ENCODE data around the gene GSTK1.
A peak's percentile ranks its signal among the peaks of the same experiment; 100 is the strongest.
"Not testable (repeated sequence)": the region's sequence is repeated elsewhere in the genome, so short reads cannot be mapped to it uniquely, and the experiment has no call there.

Gene GSTK1

DNA sequence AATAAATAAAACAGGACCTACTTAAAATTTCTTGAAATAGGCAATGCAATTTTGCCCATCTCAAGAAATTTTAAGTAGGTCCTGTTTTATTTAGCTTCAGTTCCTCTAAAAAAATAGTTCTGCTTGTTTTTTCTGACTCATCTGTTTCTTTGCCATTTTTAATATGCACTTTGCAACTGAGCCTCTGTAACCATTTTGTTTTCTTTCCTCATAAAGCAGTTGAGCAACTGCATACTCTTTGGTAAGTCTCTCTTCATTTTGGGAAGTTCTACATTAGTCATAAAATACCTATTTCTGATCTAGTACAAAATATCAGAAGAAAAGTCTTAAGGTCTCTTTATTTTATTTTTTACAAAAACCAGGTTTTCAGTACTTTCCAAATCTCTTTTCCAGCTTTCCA, 23.4 kb upstream of the GSTK1 start:
- DNase-seq (ENCODE audit: low read depth), result no peak

DNA sequence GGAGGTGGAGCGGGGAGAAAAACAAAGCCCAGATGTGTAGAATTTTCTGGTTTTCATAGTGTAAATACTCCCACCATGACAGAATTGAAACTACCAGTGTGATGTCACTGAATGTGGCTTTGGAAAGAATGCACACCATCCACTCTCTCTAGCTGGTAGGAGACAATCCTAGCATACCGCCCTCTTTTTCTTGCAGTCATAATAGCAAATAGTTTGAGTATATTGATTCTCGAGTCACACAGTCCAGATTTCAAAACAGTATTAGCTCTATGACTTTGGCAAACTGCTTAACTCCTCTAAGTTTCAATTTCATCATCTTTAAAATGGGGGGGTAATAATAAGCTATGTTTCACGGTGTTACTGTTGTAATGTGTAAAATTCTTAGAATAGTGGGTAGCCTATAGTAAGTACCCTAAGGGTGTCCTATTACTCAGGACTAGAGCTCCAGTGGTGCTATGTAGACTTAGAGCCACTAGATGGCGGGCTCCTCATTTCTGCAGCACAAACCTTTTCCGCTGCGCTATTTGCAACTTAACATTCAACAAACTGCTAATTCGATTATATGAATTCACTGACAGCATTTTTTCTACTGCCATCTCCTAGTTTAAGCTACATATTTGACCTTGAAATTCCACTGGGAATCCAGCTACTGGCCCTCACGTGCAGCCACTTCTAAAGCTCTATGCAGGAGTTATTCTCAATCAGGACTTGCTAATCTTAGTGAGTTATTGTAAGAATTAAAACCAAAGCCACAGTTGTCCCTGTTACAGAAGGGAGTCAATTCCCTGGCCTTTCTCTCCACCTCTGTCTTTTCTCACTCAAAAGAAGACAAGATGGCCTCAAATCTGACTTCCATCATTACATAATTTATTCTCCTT, 22.7 kb upstream of the GSTK1 start:
- peak; percentile 57 for DNase-seq (ENCODE audit: low read depth)

DNA sequence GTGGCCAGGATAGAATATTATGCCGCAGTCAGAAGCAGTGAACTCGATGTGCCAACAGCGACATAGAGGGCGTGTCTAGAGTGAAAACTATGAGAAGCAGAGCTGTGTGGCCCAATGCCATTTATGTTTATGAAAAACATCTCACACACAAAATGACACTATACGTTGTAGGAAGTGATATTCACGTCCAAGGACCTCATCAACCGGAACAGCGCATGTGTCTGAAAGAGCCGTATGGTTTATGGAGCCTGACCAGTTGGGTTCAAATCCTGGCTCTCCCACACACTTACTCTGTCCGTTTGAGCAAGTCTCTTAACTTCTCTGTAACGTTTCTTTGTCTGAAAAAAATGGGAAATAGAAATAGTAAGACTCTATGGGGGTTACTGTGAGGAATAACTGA, 20.9 kb upstream of the GSTK1 start:
- DNase-seq (ENCODE audit: low read depth), result no peak

DNA sequence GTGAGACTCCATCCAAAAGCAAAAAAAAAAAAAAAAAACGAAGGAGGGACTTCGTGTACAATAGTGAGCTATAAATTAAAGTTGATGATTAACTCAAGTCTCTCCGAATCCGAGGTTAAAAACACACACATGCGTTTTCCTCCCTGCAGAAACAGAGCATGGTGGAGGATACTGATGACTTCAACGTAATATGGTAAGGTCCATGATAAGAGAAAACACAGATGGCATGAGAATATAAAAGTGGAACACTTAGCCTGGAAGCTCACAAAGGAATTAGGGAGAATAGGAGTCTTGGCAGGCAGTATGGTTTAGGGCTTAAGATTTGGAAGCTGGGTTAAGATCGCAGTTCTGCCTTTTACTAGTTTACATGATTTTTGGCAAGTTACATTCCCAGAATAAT, 20.1 kb upstream of the GSTK1 start:
- no peak for DNase-seq (ENCODE audit: low read depth)

DNA sequence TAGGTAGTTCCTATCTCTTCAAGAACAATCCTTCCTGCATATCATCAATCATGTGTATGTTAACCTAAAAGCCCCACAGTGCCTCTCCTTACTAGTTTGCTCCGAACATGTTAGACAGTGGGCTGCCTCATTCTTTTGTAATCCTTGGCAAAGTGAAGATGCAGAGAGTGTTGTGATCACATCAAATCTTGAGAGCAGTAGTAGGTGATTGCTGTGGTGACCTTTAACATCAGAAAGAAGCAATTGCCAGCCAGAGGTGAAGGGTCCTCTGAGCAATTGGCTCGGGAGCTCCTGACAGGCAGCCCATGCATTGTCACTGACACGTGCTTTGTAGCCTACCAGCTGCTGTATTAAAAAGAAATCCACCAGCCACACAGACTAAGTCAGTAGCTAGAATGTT, 19.6 kb upstream of the GSTK1 start:
- no peak for DNase-seq (ENCODE audit: low read depth)

DNA sequence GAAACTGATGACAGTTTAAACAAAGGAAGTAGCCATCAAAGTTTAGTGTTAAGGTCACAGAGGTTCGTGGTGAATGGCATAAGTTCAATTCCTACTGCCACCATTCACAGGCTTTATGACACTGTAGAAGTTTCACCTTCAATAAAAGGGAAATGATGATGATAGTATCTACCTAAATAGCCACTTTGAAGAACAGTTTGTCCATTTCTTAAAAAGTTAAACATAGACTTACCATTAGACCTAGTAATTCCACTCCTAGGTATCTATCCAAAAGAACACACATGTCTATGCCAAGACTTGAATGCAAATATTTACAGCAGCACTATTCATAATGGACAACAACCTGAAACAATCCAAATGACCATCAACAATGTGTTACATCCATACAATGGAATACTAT, 18.9 kb upstream of the GSTK1 start:
- DNase-seq (ENCODE audit: low read depth), result no peak

DNA sequence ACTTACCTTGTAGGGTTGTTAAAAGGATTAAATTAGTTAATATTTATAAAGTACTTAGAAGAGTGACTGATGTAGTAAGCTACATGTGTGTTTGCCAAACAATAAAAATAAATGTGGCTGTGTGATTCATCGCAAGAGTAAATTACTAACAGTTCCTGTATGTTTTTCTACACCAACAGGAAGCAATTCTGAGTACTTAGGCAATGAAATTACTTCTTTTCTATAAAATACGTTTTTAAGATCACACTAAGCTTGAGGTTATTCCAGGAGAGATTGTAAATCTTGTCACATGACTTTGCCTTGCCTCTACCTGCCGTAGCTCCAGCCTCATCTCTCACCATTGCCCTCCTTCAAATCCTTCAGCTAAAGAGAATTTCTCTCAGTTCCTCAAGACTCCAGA, 18.1 kb upstream of the GSTK1 start:
- no peak for DNase-seq (ENCODE audit: low read depth)

DNA sequence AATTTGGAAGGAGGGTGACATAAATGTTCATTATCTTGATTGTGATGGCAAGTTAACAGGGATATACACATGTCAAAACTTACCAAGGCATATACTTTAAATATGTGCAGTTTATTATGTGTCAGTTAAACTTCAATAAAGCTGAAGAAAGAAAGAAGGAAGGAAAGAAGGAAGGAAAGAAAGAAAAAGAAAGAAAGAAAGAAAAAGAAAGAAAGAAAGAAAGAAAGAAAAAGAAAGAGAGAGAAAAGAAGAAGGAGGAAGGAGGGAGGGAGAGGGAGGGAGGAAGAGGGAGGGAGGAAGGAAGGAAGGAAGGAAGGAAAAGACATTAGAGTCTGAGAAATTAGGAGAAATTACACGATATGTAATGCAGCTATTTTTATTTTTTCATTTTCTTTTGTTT, 15.9 kb upstream of the GSTK1 start:
- no peak for DNase-seq (ENCODE audit: low read depth)

DNA sequence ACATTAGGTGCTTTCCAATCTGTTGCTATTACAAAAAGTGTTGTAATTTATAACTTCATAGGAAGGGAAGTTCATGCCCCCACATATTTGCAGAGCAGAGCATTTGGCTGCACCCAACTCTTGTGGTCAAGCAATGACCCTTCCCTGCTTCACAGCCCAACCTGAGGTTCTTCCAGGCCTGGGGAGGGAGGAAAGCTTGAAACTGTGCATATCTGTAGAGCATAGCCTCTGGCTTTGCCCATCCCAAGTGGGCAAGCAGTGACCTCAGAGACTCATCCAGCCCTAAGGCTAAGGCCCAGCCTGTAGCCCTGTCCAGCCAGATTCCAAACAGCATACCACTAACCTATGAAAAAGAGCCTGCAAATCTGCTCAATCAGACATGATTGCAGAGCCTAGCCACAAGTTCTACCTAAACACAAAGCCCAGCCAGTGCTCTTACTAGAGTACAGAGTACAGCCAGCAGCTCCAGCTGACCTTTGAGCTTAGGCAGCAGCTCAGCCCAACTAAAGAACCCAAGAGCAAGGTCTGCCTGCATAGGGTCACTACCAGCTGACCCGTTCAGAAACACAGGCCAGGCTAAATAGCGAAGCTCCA, 14.4 kb upstream of the GSTK1 start:
- no peak for DNase-seq (ENCODE audit: low read depth)

DNA sequence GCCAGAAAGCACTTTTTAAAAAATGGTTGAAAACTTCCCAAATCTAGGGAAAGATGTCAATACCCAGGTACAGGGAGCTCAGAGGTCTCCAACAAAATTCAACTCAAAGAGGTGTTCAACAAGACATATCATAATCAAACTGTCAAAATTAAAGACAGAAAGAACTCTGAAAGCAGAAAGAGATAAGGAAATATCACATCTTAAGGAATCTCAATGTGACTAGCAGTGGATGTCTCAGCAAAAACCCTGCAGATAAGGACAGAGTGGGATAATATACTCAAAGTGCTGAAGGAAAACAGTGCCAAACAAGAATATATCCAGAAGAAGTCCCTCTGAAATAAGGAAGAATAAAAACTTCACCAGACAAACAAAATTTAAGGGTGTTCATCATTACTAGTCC, 13.0 kb upstream of the GSTK1 start:
- DNase-seq (ENCODE audit: low read depth), result no peak

DNA sequence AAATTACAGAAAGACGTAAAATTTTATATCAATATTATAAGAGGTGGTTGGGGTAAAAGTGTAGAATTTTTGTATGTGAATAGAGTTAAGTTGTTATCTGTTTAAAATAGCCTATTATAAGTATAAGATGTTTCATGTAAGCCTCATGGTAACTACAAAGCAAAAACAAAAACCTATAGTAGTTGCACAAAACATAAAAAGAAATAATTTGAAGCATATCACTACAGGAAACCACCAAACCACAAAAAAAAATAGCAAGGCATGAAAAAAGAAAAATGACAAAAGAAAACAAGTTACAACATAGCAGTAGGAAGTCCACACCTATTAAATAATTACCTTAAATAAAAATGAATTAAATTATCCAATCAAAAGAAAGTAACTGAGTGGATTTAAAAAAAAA, 12.4 kb upstream of the GSTK1 start:
- DNase-seq (ENCODE audit: low read depth), result no peak

DNA sequence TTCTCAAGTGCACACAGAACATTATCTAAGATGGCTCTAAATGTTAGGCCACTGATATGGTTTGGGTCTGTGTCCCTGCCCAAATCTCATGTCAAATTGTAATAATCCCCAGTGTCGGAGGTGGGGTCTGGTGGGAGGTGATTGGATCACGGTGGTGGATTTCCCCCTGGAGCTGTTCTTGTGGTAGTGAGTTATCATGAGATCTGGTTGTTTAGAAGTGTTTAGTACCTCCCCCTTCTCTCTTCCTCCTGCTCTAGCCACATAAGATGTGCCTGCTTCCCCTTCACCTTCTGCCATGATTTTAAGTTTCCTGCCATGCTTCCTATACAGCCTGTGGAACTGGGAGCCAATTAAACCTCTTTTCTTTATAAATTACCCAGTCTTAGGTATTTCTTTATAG, 11.2 kb upstream of the GSTK1 start:
- no peak for DNase-seq (ENCODE audit: low read depth)

DNA sequence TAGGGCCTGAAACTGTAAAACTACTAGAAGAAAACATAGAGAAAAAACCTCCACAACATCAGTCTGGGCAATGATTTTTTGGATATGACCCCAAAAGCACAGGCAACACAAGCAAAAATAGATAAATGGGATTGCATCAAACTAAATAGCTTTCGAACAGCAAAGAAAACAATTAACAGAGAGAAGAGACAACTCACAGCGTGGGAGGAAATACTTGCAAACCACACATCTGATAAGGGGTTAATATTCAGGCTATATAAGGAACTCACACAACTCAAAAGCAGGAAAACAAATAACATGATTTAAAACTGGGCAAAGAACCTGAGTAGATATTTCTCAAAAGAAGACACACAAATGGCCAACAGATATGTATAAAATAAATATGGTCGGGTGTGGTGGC, 7.7 kb upstream of the GSTK1 start:
- no peak for DNase-seq (ENCODE audit: low read depth)

DNA sequence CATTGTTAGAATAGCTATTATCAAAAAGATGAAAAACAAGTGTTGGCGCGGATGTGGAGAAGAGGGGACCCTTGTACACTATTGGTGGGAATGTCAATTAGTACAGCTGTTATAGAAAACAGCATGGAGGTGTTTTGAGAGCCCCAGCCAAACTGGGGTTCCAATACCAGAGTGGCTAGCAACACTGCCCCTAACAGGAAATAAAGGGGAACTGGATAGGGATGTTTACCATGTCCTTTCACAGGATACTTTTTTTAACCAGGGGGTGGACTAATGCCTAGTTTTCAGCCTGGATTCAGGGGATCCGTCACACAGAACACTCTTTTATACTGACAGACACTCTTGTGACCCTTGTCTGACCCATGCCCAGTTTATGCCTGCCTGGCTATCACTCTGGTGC, 6.9 kb upstream of the GSTK1 start:
- no peak for DNase-seq (ENCODE audit: low read depth)

DNA sequence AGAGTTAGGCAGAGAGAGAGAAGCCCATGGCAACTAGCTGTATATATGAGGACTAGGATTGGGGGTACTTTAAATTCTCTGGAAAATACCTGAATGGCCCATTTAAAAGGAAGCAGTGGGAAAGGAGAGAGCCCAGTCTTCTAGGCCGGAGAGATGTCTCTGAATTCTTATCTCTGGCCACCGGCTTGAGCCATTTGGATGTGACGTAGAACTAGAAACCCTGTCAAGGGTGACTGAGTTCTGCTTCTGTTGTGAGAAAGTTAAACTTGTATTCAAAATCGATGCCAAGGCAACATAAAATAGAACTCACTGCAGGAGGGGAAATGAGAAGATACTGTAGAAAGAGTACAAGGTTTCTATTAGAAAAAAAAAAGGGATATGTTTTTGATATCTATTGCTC, 6.3 kb upstream of the GSTK1 start:
- no peak for DNase-seq (ENCODE audit: low read depth)

DNA sequence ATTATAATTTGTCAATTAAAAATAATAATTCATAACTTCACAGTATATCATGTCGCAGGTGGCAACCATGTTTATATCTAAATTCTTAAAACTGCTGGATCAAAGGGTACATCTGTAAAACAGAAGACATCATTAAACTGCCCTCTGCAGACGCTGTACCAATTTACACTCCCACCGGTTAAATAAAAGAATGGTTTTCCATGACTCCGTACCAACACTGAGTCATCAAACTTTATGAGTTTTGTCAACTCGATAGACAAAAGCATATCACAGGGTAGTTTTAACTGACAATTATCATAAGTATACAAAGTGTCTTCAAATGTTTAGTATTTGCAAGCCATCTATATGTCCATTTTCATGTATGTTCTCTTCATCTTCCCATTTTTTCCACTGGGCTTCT, 5.7 kb upstream of the GSTK1 start:
- DNase-seq (ENCODE audit: low read depth), result no peak

DNA sequence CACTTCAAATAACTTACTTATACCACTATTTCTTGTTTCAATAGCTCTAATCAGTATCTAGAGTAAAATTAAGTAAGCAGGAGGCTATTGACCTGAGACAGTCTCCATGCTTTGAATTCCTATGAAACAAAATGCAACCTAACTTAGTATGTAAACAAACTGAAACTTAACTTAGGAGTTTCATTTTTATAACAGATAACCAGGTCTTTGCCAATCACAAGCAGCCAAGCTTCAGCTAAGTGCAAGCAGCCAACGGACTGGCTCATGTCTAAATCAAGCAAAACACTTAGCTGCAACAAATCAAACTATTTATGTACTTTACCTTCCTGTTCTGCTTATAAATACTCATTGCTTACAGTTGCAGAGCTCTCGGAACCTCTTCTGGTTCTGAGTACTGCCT, 4.4 kb upstream of the GSTK1 start:
- DNase-seq (ENCODE audit: low read depth), result no peak

DNA sequence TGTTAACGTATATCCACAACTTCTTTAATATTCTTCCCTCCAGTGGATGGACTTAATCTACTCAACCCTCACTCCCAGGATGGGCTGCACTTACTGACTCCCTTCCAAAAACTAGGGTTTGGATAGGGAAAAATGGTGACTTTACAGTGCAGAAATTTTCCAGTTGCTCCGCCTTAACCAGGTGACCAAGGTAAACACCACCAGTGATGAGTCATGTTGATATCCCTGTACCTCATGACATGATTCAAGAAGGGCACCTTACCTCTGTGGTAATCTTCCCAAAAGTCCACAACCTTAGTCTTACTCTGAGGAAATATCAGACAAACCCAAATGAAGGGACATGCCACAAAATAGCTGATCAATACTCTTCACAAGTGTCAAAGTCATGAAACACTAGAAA, 3.5 kb upstream of the GSTK1 start:
- no peak for DNase-seq (ENCODE audit: low read depth)

DNA sequence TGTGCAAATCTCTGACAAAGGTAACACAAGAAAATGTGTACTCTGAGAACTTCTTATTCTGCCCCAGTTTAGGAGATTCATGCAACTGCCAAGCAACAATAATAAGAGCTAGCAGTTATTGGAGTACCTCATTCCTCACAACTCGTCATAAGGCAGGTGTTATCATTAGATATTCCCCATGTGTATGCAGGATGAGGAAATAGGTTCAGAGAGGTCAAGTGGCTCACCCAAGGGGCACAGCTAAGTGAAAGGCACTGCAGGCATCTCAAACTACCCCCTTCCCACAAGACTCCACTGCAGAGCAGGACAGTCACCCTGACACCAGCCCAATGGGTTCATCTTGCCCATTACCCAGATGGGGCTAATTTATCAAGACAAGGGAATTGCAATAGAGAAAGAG, 1.3 kb upstream of the GSTK1 start:
- no peak for DNase-seq (ENCODE audit: low read depth)

DNA sequence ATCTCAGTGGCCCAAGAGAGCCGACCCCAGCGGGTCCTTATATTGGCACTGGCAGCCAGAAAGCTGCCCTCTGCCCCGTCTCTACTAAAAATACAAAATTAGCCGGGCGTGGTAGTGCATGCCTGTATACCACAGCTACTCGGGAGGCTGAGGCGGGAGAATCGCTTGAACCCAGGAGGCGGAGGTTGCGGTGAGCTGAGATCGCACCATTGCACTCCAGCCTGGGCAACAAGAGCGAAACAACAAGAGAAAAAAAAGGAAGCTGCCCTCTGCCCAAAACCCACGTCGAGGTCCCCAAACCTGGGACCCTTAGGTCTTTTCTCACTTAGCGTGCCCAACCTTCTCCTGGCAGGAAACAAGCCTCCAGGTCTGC, 941 bp downstream of the GSTK1 start:
- DNase-seq (ENCODE audit: low read depth), result not testable (repeated sequence)

DNA sequence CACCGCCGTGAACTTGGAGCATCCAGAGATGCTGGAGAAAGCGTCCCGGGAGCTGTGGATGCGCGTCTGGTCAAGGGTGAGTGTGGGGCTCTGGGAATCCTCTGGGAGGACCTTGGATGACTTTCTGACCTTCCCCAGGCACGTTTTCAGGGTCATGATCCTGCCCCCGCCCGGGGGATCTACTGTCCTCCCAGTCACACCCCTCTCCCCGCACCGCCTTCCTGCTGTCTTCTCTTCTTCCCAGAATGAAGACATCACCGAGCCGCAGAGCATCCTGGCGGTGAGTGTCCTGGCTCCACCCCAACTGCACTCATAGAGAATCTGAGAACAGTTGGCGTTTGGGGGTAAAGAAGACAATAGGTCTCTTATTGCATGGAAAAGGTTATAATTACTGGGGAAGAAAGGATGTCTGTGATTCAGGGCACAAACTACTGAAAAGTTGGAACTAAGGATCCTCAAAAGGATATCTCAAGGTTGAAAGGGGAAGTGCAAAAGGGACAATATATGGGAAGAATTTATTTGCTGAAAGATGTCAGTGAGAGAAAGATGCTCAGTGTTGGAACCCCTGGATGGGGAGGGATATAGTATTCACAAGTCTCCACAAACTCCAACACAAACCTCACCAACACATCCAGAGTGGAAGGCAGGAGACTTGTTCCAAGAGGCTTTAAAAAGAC, 1.9 kb downstream of the GSTK1 start:
- DNase-seq (ENCODE audit: low read depth), result no peak

DNA sequence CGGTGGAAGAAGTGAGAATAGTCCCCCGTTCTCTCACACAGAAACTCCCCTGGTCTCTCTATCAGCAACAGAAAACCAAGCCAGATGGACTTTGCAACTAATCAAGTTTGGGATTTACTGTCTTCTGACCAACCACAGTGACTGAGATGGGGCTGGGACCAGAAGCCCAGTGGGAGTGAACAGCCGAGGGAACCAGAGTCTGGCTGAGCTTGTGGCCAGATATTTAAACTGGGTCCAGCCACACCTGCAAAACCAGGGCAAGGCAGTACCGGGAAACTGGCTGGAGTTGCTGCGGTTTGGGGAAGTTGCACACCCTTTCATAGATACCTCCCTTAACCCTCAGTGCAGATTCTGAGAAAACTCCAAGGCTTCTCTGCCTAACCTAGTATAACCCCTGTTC, 6.0 kb downstream of the GSTK1 start:
- DNase-seq (ENCODE audit: low read depth), result no peak

DNA sequence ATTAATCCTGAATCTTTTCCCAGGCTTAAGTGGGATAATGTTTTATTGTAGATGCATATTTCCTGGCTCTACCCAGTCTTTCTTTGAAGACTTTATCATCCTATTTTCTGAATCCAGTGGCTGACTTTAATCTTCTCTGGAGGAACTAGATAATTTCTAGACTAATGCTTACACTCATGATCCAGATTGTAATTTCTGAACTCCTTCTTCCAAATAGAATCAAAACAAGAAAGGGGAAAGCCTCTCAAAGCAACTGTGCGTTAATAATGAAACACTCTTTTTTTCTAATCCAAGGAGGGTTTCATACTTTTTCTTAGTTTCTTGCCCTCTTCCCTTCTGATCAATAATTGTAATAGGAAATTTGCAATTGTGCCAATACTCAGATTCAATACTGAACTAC, 8.0 kb downstream of the GSTK1 start:
- DNase-seq (ENCODE audit: low read depth), result no peak

DNA sequence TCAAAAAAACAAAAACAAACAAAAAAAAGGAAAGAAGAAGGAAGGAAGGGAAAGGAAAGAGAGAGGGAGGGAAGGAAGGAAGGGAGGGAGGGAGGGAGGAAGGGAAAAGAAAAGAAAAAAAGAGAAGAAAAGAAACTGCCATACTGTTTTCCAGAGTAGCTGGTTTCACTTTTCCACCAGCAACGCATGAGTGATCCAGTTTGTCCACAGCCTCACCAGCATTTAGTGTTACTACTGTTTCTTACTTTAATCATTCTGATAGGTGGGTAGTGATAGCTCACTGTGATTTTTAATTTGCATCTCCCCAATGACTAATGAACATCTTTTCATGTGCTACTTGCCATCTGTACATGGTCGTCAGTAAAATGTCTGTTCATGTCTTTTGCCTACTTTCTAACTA, 9.6 kb downstream of the GSTK1 start:
- no peak for DNase-seq (ENCODE audit: low read depth)

Data from non-pigmented ciliary epithelial cell (primary cell).